Endothelial cell of umbilical vein (primary cell): ENCODE results near the gene SCYGR7. TPM values are rescaled to one million over a fixed set of nuclear protein-coding genes. Genes with fewer than 3 reads are reported as not detected.

Experiments used
- BruUV-seq: library from RNA; stranded (reverse); fragments of 400-500 nt; replicated peaks from 2 replicates; lab custom pipeline; 2021; lab: Mats Ljungman, UMichigan
- CTCF ChIA-PET: fragments of 300-600, 350-600 bp; sonication (Branson Sonifier 250); formaldehyde crosslinking; loops from one replicate; lab custom pipeline; 2021; ENCODE audit warnings: antibody characterized with exemption, inconsistent platforms; lab: Charles Lee
- POLR2A ChIA-PET: fragments of 300-600, 350-600 bp; sonication (Branson Sonifier 250); formaldehyde crosslinking; loops from one replicate; lab custom pipeline; 2021; ENCODE audit warnings: antibody characterized with exemption, inconsistent platforms; lab: Charles Lee
- DNase-seq: peaks from one replicate; pipeline ENCODE4 v3.0.0-alpha.2; 2011; ENCODE audit warnings: low read depth, low spot score
- FAIRE-seq: peaks from 2 replicates; lab custom pipeline; 2011; peaks lifted over from hg19 to GRCh38; lab: Jason Lieb, UNC
- H2AFZ ChIP-seq: 2 replicates; pipeline ENCODE4 v1.6.0; 2012; ENCODE audit warnings: low read depth, low read length, control low read depth, inconsistent platforms
- H3K27ac ChIP-seq: 2 replicates; pipeline ENCODE4 v1.5.1; 2011; ENCODE audit warnings: low read depth, mild to moderate bottlenecking, control low read depth, low read length, moderate library complexity; ENCODE audit not compliant: insufficient read depth
- H3K27me3 ChIP-seq, 2 experiments: 2 replicates each; pipeline versions ENCODE4 v1.6.0 to v1.6.1; 2011; ENCODE audit warnings: low read length in 2 of 2, mixed read lengths in 1 of 2; ENCODE audit not compliant: control insufficient read depth in 2 of 2, insufficient read depth in 2 of 2
- H3K36me3 ChIP-seq, 2 experiments: 2 replicates in 1 of 2; 3 replicates in 1 of 2; pipeline ENCODE4 v1.5.1; 2011; ENCODE audit warnings: low read length in 2 of 2, mild to moderate bottlenecking in 1 of 2, moderate library complexity in 1 of 2; ENCODE audit not compliant: control insufficient read depth in 2 of 2, insufficient read depth in 2 of 2; ENCODE audit errors: extremely low read depth in 1 of 2
- H3K4me1 ChIP-seq: 3 replicates; pipeline ENCODE4 v1.5.1; 2011; ENCODE audit warnings: mild to moderate bottlenecking, low read length; ENCODE audit not compliant: control insufficient read depth, insufficient read depth; ENCODE audit errors: extremely low read depth
- H3K4me2 ChIP-seq: 2 replicates; pipeline ENCODE4 v1.6.1; 2011; ENCODE audit warnings: low read length, control low read depth, mixed read lengths; ENCODE audit not compliant: insufficient read depth
- H3K4me3 ChIP-seq, 3 experiments: fragments of 200-600 bp in 1 of 3; sonication (generic), shearing (Covaris generic) in 1 of 3; replicated peaks in 1 of 3; 2 replicates each; pipeline ENCODE4 v1.5.1; 2011 to 2016; ENCODE audit warnings: control low read depth in 3 of 3, low read length in 3 of 3, mild to moderate bottlenecking in 2 of 3, inconsistent platforms in 1 of 3, low read depth in 1 of 3, moderate library complexity in 1 of 3; ENCODE audit not compliant: insufficient read depth in 1 of 3
- H3K79me2 ChIP-seq: 2 replicates; pipeline ENCODE4 v1.6.0; 2012; ENCODE audit warnings: low read length, inconsistent platforms; ENCODE audit not compliant: control insufficient read depth, insufficient read depth
- H3K9ac ChIP-seq: replicated peaks from 2 replicates; pipeline ENCODE3; 2011; ENCODE audit warnings: low read length, control low read depth; ENCODE audit not compliant: insufficient read depth; ENCODE audit errors: extremely low read depth
- H3K9me1 ChIP-seq: replicated peaks from 3 replicates; pipeline ENCODE4 v1.6.0; 2011; ENCODE audit warnings: mild to moderate bottlenecking, low read length; ENCODE audit not compliant: control insufficient read depth, insufficient read depth; ENCODE audit errors: extremely low read depth
- H3K9me3 ChIP-seq: replicated peaks from 2 replicates; pipeline ENCODE4 v1.5.1; 2012; ENCODE audit warnings: low read length, inconsistent platforms; ENCODE audit not compliant: control insufficient read depth, insufficient read depth
- H4K20me1 ChIP-seq: replicated peaks from 2 replicates; pipeline ENCODE3; 2011; ENCODE audit warnings: mild to moderate bottlenecking, low read length; ENCODE audit not compliant: control insufficient read depth, insufficient read depth; ENCODE audit errors: extremely low read depth
- EZH2 ChIP-seq: IDR thresholded peaks from 2 replicates; pipeline ENCODE4 v1.6.1; 2012; ENCODE audit warnings: borderline replicate concordance, low read depth, mild to moderate bottlenecking, moderate library complexity, low read length, inconsistent platforms; ENCODE audit not compliant: severe bottlenecking
- FOS ChIP-seq: IDR thresholded peaks from 2 replicates; pipeline ENCODE4 v1.6.1; 2011; ENCODE audit warnings: mild to moderate bottlenecking, low read length, moderate library complexity, borderline replicate concordance; ENCODE audit not compliant: insufficient read depth
- GATA2 ChIP-seq: IDR thresholded peaks from 2 replicates; pipeline ENCODE4 v1.7.0; 2011; ENCODE audit warnings: low read depth, mild to moderate bottlenecking, moderate library complexity, mixed read lengths, low read length; ENCODE audit not compliant: insufficient read length, insufficient read depth
- JUN ChIP-seq: IDR thresholded peaks from 2 replicates; pipeline ENCODE4 v1.6.1; 2011; ENCODE audit warnings: borderline replicate concordance, low read depth; ENCODE audit not compliant: insufficient read length, insufficient read depth
- MAX ChIP-seq: IDR thresholded peaks from 2 replicates; pipeline ENCODE4 v1.6.1; 2011; ENCODE audit not compliant: insufficient read depth, insufficient read length
- MYC ChIP-seq: IDR thresholded peaks from one replicate; pipeline ENCODE4 v1.6.1; 2011; ENCODE audit warnings: mild to moderate bottlenecking, low read depth, low read length
- POLR2A ChIP-seq: IDR thresholded peaks from 2 replicates; pipeline ENCODE4 v1.6.1; 2012; ENCODE audit warnings: low read depth, mild to moderate bottlenecking, control low read depth, low read length
- POLR2AphosphoS5 ChIP-seq: IDR thresholded peaks from 2 replicates; pipeline ENCODE4 v1.6.1; 2012; ENCODE audit warnings: low read depth, mild to moderate bottlenecking, control low read depth, low read length, moderate library complexity; ENCODE audit not compliant: insufficient read depth
- dilution Hi-C: fragments of 300-500 bp; cut with MboI; formaldehyde crosslinking; loops from one replicate; pipeline ENCODE4 v1.15.0; 2019; ENCODE audit warnings: low sequenced_read_pairs; ENCODE audit not compliant: extremely low pct_ligation_motif_present
- intact Hi-C: fragments of 100-400 bp; cut with micrococcal nuclease; formaldehyde crosslinking; loops from one replicate; pipeline ENCODE4 v1.10.0; 2022
- polyA plus RNA-seq, 4 experiments: library from polyadenylated mRNA; depleted of rRNA in 3 of 4; stranded (reverse) in 3 of 4; unstranded in 1 of 4; fragments of >200 nt; gene quantifications; 2 replicates each; pipeline versions ENCODE4 v1.2.1 to v1.2.3, GENCODE V29; 2011 to 2012; ENCODE audit warnings: missing spikeins in 1 of 4
- total RNA-seq: library from RNA; stranded (reverse); gene quantifications from 2 replicates; pipeline ENCODE4 v1.2.3, GENCODE V29; 2021
- TF ChIP-seq, protein P1 (sequence below), 2 donors: IDR thresholded peaks; 1 replicate in 1 of 2; 2 replicates in 1 of 2; pipeline ENCODE4 v1.5.1; 2011; ENCODE audit warnings: low read length in 2 of 2, mild to moderate bottlenecking in 2 of 2, moderate library complexity in 2 of 2, control low read depth in 1 of 2, inconsistent platforms in 1 of 2, low read depth in 1 of 2; ENCODE audit not compliant: insufficient read depth in 1 of 2; ENCODE audit errors: extremely low read depth in 1 of 2

The SCYGR7 gene
- total and polyA plus RNA-seq, 2 donors (not counting 3 experiments of a cell fraction or from before 2014, with no cell fraction given) = not detected

DNA sequence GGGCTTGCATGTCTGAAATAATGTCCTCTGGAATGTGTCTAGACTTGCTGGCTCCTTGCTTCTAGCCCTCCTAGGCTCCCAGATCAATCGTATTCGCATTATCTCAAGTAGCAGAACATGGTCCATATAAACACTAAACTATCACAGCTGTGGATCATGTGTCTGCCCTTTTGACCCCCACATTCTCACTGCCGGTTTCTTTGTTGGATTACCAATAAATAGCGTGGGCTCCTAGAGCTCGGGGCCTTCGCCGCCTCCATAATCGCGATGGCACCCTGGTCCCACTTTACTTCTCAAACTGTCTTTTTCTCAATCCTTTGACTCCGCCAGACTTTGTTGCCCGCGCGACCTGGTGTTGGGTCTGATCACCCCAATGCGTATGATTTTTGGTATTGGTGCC, 11.2 kb downstream of the SCYGR7 start:
- no peak overlapping the region for H3K4me3 ChIP-seq
- POLR2A ChIA-PET = no interaction called here
- no peaks in the 10 kb centered on the region for H4K20me1 ChIP-seq
- intact Hi-C loops = no loop called here
- no peak overlapping the region for H3K27ac ChIP-seq
- DNase-seq (no peak), FAIRE-seq (no peak)
- no peaks in the 10 kb centered on the region for H3K4me1 ChIP-seq
- H3K9me1 ChIP-seq = no peaks in the 10 kb centered on the region
- no peak overlapping the region for H3K9ac ChIP-seq
- H3K36me3 ChIP-seq = no peaks in the 10 kb centered on the region
- no peak overlapping the region for H2AFZ ChIP-seq
- H3K79me2 ChIP-seq = no peaks in the 10 kb centered on the region
- H3K4me2 ChIP-seq = no peak overlapping the region
- TF ChIP-seq GATA2 = no peak
- TF ChIP-seq MYC = no peak
- TF ChIP-seq, protein P1, sequence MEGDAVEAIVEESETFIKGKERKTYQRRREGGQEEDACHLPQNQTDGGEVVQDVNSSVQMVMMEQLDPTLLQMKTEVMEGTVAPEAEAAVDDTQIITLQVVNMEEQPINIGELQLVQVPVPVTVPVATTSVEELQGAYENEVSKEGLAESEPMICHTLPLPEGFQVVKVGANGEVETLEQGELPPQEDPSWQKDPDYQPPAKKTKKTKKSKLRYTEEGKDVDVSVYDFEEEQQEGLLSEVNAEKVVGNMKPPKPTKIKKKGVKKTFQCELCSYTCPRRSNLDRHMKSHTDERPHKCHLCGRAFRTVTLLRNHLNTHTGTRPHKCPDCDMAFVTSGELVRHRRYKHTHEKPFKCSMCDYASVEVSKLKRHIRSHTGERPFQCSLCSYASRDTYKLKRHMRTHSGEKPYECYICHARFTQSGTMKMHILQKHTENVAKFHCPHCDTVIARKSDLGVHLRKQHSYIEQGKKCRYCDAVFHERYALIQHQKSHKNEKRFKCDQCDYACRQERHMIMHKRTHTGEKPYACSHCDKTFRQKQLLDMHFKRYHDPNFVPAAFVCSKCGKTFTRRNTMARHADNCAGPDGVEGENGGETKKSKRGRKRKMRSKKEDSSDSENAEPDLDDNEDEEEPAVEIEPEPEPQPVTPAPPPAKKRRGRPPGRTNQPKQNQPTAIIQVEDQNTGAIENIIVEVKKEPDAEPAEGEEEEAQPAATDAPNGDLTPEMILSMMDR (IDR thresholded peaks at IDR 0.05; ENCODE audit: extremely low read depth in 1 of 2, insufficient read depth in 1 of 2, low read depth in 1 of 2, low read length in 2 of 2) = no peak
- no peak for TF ChIP-seq MAX
- no peak for TF ChIP-seq POLR2AphosphoS5
- no peak for TF ChIP-seq FOS
- no peak for TF ChIP-seq POLR2A
- no peak for TF ChIP-seq JUN
- TF ChIP-seq EZH2 = no peak
- no peaks in the 10 kb centered on the region for H3K9me3 ChIP-seq
- no peaks in the 10 kb centered on the region for H3K27me3 ChIP-seq
- CTCF ChIA-PET = interaction anchor here (1.7 to 1.9 kb wide), 2 partner anchors 17 to 81 kb away, joined by 3 to 8 read pairs; no protein-coding TSS in a partner anchor
- dilution Hi-C loops = no loop called here
- BruUV-seq = no TSS peak
